ENCODE measurements around the gene CHST10. TPM values are rescaled to one million over a fixed set of nuclear protein-coding genes. Genes with fewer than 3 reads are reported as not detected.

Gene CHST10
- total RNA-seq, 1 donor from 2014 or later, result 4.2 TPM

- intact Hi-C loops (cut with micrococcal nuclease), result loop anchor here (1.0 kb wide), 1 partner anchor 24 kb away; no protein-coding TSS in a partner anchor
Measured at GRCh38 chr2:100342466-100342865, 75.0 kb downstream of the CHST10 start.

Other genes starting within 250 kb of the CHST10 start
- gene LONRF2, start 95.2 kb downstream of the CHST10 start, total RNA-seq, result 0.54 and 0.56 TPM in 2 replicates
- not detected in 2 replicates for gene NMS, start 52.8 kb upstream of the CHST10 start, total RNA-seq
- gene PDCL3, start 145.3 kb upstream of the CHST10 start, total RNA-seq, result 35.0 and 35.3 TPM in 2 replicates